Smooth muscle cell (in vitro differentiated cells): ENCODE data around the gene SRC. TPM values are rescaled to one million over a fixed set of nuclear protein-coding genes. Genes with fewer than 3 reads are reported as not detected.

Experiments
- DNase-seq: peaks from one replicate; lab custom pipeline; 2025; ENCODE audit not compliant: unreplicated experiment; lab: John Stamatoyannopoulos, UW
- H2AFZ ChIP-seq: fragments of 200-600 bp; sonication (generic); 2 replicates; pipeline ENCODE4 v1.6.0; 2016; ENCODE audit warnings: antibody characterized with exemption, low read depth, mild to moderate bottlenecking
- H3F3A ChIP-seq: fragments of 200-600 bp; sonication (generic); 2 replicates; pipeline ENCODE4 v1.6.0; 2017; ENCODE audit warnings: antibody characterized with exemption, low read depth
- H3K27ac ChIP-seq: fragments of 200-600 bp; sonication (generic); 2 replicates; pipeline ENCODE4 v1.5.1; 2016; ENCODE audit warnings: low read depth, mild to moderate bottlenecking
- H3K27me3 ChIP-seq: fragments of 200-600 bp; sonication (generic); 2 replicates; pipeline ENCODE4 v1.6.1; 2016; ENCODE audit warnings: low read depth, mild to moderate bottlenecking
- H3K36me3 ChIP-seq: fragments of 200-600 bp; sonication (generic); 2 replicates; pipeline ENCODE4 v1.5.1; 2016; ENCODE audit warnings: low read depth
- H3K4me1 ChIP-seq: fragments of 200-600 bp; sonication (generic); 2 replicates; pipeline ENCODE4 v1.5.1; 2016; ENCODE audit warnings: low read depth
- H3K4me2 ChIP-seq: fragments of 200-600 bp; sonication (generic); 2 replicates; pipeline ENCODE4 v1.6.0; 2016; ENCODE audit warnings: mild to moderate bottlenecking
- H3K4me3 ChIP-seq: fragments of 200-600 bp; sonication (generic); 2 replicates; pipeline ENCODE4 v1.5.1; 2016; ENCODE audit warnings: mild to moderate bottlenecking
- H3K79me2 ChIP-seq: fragments of 200-600 bp; sonication (generic); 2 replicates; pipeline ENCODE4 v1.6.0; 2016; ENCODE audit warnings: low read depth, mild to moderate bottlenecking
- H3K9ac ChIP-seq: fragments of 200-600 bp; sonication (generic); 2 replicates; pipeline ENCODE4 v1.6.0; 2016; ENCODE audit warnings: low read depth
- H3K9me3 ChIP-seq: fragments of 200-600 bp; sonication (generic); replicated peaks from 2 replicates; pipeline ENCODE4 v1.5.1; 2016; ENCODE audit warnings: low read depth
- H4K20me1 ChIP-seq: fragments of 200-600 bp; sonication (generic); 2 replicates; pipeline ENCODE4 v1.6.0; 2016; ENCODE audit warnings: low read depth
- WGBS: methylation state at CpG from one replicate; pipeline ENCODE4 v1.1.7; 2016; ENCODE audit warnings: low lambda C conversion rate; 5-methylcytosine and 5-hydroxymethylcytosine counted together
- polyA plus RNA-seq: library from polyadenylated mRNA; unstranded; fragments of >200 nt; fragmentation: Nextera tagmentation; extraction: Ambion mirVana; gene quantifications from 2 replicates; pipeline ENCODE4 v1.2.1, GENCODE V29; 2016
- total RNA-seq: library from RNA; depleted of rRNA; stranded (reverse); fragments of >200 nt; gene quantifications from 2 replicates; pipeline ENCODE4 v1.2.3, GENCODE V29; 2014
- TF ChIP-seq, protein P1 (sequence below): fragments of 200-600 bp; sonication (generic); IDR thresholded peaks from 2 replicates; pipeline ENCODE4 v1.5.1; 2017; ENCODE audit warnings: borderline replicate concordance, mild to moderate bottlenecking, antibody characterized with exemption; ENCODE audit not compliant: insufficient read depth, poor library complexity, severe bottlenecking

SRC gene
- total and polyA plus RNA-seq, 2 experiments from 2014 or later, result 26.0 to 36.5 TPM

- DNase-seq, result no peak
- no peak overlapping the region for H2AFZ ChIP-seq
- H3K27ac ChIP-seq, result peak overlapping the region; percentile 97
- H3K79me2 ChIP-seq, result peaks cover 61% of the 10 kb centered on the region
- H3K27me3 ChIP-seq, result no peaks in the 10 kb centered on the region
- no peaks in the 10 kb centered on the region for H4K20me1 ChIP-seq
- no peak overlapping the region for H3K4me2 ChIP-seq
- TF ChIP-seq, protein P1, sequence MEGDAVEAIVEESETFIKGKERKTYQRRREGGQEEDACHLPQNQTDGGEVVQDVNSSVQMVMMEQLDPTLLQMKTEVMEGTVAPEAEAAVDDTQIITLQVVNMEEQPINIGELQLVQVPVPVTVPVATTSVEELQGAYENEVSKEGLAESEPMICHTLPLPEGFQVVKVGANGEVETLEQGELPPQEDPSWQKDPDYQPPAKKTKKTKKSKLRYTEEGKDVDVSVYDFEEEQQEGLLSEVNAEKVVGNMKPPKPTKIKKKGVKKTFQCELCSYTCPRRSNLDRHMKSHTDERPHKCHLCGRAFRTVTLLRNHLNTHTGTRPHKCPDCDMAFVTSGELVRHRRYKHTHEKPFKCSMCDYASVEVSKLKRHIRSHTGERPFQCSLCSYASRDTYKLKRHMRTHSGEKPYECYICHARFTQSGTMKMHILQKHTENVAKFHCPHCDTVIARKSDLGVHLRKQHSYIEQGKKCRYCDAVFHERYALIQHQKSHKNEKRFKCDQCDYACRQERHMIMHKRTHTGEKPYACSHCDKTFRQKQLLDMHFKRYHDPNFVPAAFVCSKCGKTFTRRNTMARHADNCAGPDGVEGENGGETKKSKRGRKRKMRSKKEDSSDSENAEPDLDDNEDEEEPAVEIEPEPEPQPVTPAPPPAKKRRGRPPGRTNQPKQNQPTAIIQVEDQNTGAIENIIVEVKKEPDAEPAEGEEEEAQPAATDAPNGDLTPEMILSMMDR, result no peak
- H3K36me3 ChIP-seq, result peaks cover under 1% of the 10 kb centered on the region
- no peak overlapping the region for H3K4me3 ChIP-seq
- no peaks in the 10 kb centered on the region for H3K9me3 ChIP-seq
- H3K4me1 ChIP-seq, result peaks cover 11% of the 10 kb centered on the region
- WGBS, result 89% methylated on average over 6 of the region's 6 CpGs
- H3K9ac ChIP-seq, result no peak overlapping the region
- peaks cover 22% of the 10 kb centered on the region for H3F3A ChIP-seq
Measured at GRCh38 chr20:37298190-37298939, 47.6 kb upstream of the SRC start.

GRCh38 chr20:37299718-37300528, 46.0 kb upstream of the SRC start:
- no peak for DNase-seq

DNA sequence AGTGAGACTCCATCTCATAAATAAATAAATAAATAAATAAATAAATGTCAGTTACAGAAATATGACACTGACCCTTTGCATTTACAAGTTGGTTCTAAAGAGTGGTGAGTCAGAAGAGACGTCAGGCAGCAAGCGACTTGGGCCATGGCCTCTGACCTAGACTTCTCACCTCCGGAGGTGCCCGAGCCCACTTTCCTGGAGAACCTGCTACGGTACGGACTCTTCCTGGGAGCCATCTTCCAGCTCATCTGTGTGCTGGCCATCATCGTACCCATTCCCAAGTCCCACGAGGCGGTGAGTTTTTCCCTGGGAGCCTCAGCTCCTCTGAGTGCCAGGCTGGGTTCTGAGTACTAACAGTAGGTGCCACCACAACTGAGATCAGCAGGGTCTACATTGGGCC, 44.8 kb upstream of the SRC start:
- H3K4me2 ChIP-seq, result no peak overlapping the region
- DNase-seq, result no peak
- no peak overlapping the region for H3K9ac ChIP-seq
- no peak overlapping the region for H2AFZ ChIP-seq
- TF ChIP-seq, protein P1, result no peak
- no peaks in the 10 kb centered on the region for H3K27me3 ChIP-seq
- H3F3A ChIP-seq, result peaks cover 4% of the 10 kb centered on the region
- peaks cover 70% of the 10 kb centered on the region for H3K79me2 ChIP-seq
- H3K4me3 ChIP-seq, result no peak overlapping the region
- no peak overlapping the region for H3K27ac ChIP-seq
- H3K4me1 ChIP-seq, result peaks cover 3% of the 10 kb centered on the region
- H4K20me1 ChIP-seq, result no peaks in the 10 kb centered on the region
- 96% methylated on average over 9 of the region's 9 CpGs for WGBS
- no peaks in the 10 kb centered on the region for H3K9me3 ChIP-seq
- H3K36me3 ChIP-seq, result peaks cover 7% of the 10 kb centered on the region

More at GRCh38 chr20:37299718-37300528, 46.0 kb upstream of the SRC start:
- Histone ChIP-seq H3K4me2 (no peak overlapping the region), H4K20me1 (no peaks in the 10 kb centered on the region), H3K36me3 (peaks cover 7% of the 10 kb centered on the region), H3K9me3 (no peaks in the 10 kb centered on the region), H3K27ac (peak overlapping the region; percentile 23), H2AFZ (no peak overlapping the region), H3K9ac (no peak overlapping the region), H3K79me2 (peaks cover 69% of the 10 kb centered on the region), H3K4me1 (peaks cover 11% of the 10 kb centered on the region), H3F3A (peaks cover 11% of the 10 kb centered on the region), H3K4me3 (no peak overlapping the region), H3K27me3 (no peaks in the 10 kb centered on the region)
- 69% methylated on average over 6 of the region's 6 CpGs for WGBS
- TF ChIP-seq, protein P1, result no peak
